ENCODE measurements around the gene GAN.

Gene GAN

DNA sequence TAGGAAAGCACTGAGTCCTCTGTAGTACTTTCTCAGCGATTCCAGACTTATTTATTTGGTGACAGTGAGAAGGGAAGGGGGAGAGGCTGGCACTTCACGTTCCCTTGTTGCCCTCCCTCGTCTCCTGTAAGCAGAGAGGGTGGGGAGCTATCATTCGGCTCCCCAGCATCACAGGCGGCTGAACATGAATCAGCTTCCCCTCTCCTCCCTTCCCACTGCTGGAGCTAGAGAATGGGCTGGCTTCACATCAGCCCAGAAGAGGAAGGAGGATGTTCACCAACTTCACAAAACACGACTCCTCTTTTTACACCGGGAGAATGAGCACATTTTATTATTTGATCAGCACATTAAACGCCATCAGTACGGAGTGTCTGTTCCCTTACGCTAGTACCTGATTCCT is 123.1 kb downstream of the GAN start:
- DNase-seq = no peak

Measured in NCI-H2171 (cell line).